Measurements from ENCODE around the gene ZNF213. TPM values are rescaled to one million over a fixed set of nuclear protein-coding genes. Genes with fewer than 3 reads are reported as not detected.
A peak's percentile ranks its signal among the peaks of the same experiment; 100 is the strongest.

Gene ZNF213
- total RNA-seq, 1 experiment from 2014 or later = 2.0 TPM

- H4K20me1 ChIP-seq (ENCODE audit: insufficient read depth, low read depth, low read length) = no peaks in the 10 kb centered on the region
- no peak for DNase-seq
- no peaks in the 10 kb centered on the region for H3K9me2 ChIP-seq (replicated peaks; ENCODE audit: insufficient read depth, low read length)
- H2AFZ ChIP-seq (ENCODE audit: low read length) = no peak overlapping the region
- H3K27ac ChIP-seq (ENCODE audit: low read length) = no peak overlapping the region
- H3K9me3 ChIP-seq (ENCODE audit: low read length) = no peaks in the 10 kb centered on the region
- H3K4me1 ChIP-seq (ENCODE audit: low read length) = peaks cover 13% of the 10 kb centered on the region
- H3K4me2 ChIP-seq (ENCODE audit: low read depth, low read length, poor library complexity, severe bottlenecking) = no peak overlapping the region
- H3K27me3 ChIP-seq (ENCODE audit: low read length) = no peaks in the 10 kb centered on the region
- no peak overlapping the region for H3K4me3 ChIP-seq (ENCODE audit: low read length)
- no peaks in the 10 kb centered on the region for H3K36me3 ChIP-seq (ENCODE audit: insufficient read depth, low read length)
- H3K79me2 ChIP-seq (ENCODE audit: low read length) = no peaks in the 10 kb centered on the region
- H3K9ac ChIP-seq (ENCODE audit: low read length) = no peak overlapping the region
These were observed 14.4 kb upstream of the ZNF213 start for GRCh38 chr16:3120435-3120834.

GRCh38 chr16:3121851-3122467 is 12.9 kb upstream of the ZNF213 start:
- no peaks in the 10 kb centered on the region for H3K9me3 ChIP-seq (ENCODE audit: low read length)
- no peaks in the 10 kb centered on the region for H3K79me2 ChIP-seq (ENCODE audit: low read length)
- no peaks in the 10 kb centered on the region for H3K9me2 ChIP-seq (replicated peaks; ENCODE audit: insufficient read depth, low read length)
- H3K4me1 ChIP-seq (ENCODE audit: low read length) = peaks cover 14% of the 10 kb centered on the region
- no peaks in the 10 kb centered on the region for H3K36me3 ChIP-seq (ENCODE audit: insufficient read depth, low read length)
- H3K9ac ChIP-seq (ENCODE audit: low read length) = no peak overlapping the region
- H3K4me3 ChIP-seq (ENCODE audit: low read length) = no peak overlapping the region
- no peak overlapping the region for H3K27ac ChIP-seq (ENCODE audit: low read length)
- no peak overlapping the region for H3K4me2 ChIP-seq (ENCODE audit: low read depth, low read length, poor library complexity, severe bottlenecking)
- DNase-seq = no peak
- H2AFZ ChIP-seq (ENCODE audit: low read length) = no peak overlapping the region
- H3K27me3 ChIP-seq (ENCODE audit: low read length) = no peaks in the 10 kb centered on the region
- H4K20me1 ChIP-seq (ENCODE audit: insufficient read depth, low read depth, low read length) = no peaks in the 10 kb centered on the region

- DNase-seq = no peak
- H3K4me1 ChIP-seq (ENCODE audit: low read length) = peaks cover 14% of the 10 kb centered on the region
These were observed 11.8 kb upstream of the ZNF213 start for GRCh38 chr16:3122926-3123570.

GRCh38 chr16:3123986-3124886 is 10.6 kb upstream of the ZNF213 start:
- Histone ChIP-seq H3K9me2 (replicated peaks; ENCODE audit: insufficient read depth, low read length) (no peaks in the 10 kb centered on the region), H3K9ac (ENCODE audit: low read length) (peak overlapping the region; percentile 74), H3K79me2 (ENCODE audit: low read length) (no peaks in the 10 kb centered on the region; the same call in 1 of the 2 replicates), H3K9me3 (ENCODE audit: low read length) (no peaks in the 10 kb centered on the region), H3K4me3 (ENCODE audit: low read length) (peak overlapping the region; percentile 73), H3K4me2 (ENCODE audit: low read depth, low read length, poor library complexity, severe bottlenecking) (peak overlapping the region; percentile 80), H4K20me1 (ENCODE audit: insufficient read depth, low read depth, low read length) (no peaks in the 10 kb centered on the region), H3K27ac (ENCODE audit: low read length) (peak overlapping the region; percentile 3), H3K4me1 (ENCODE audit: low read length) (peaks cover 23% of the 10 kb centered on the region), H3K36me3 (ENCODE audit: insufficient read depth, low read length) (peaks cover 5% of the 10 kb centered on the region; the same call in 1 of the 2 replicates), H3K27me3 (ENCODE audit: low read length) (no peaks in the 10 kb centered on the region), H2AFZ (ENCODE audit: low read length) (peak overlapping the region; percentile 85)
- DNase-seq = peak; percentile 98

More at GRCh38 chr16:3122926-3123570, 11.8 kb upstream of the ZNF213 start:
- Histone ChIP-seq H3K9me2 (replicated peaks; ENCODE audit: insufficient read depth, low read length) (no peaks in the 10 kb centered on the region), H3K27ac (ENCODE audit: low read length) (no peak overlapping the region), H3K27me3 (ENCODE audit: low read length) (no peaks in the 10 kb centered on the region), H4K20me1 (ENCODE audit: insufficient read depth, low read depth, low read length) (no peaks in the 10 kb centered on the region), H2AFZ (ENCODE audit: low read length) (peak overlapping the region; percentile 85; the same call in 1 of the 2 replicates), H3K9me3 (ENCODE audit: low read length) (no peaks in the 10 kb centered on the region), H3K4me3 (ENCODE audit: low read length) (peak overlapping the region; percentile 73), H3K4me2 (ENCODE audit: low read depth, low read length, poor library complexity, severe bottlenecking) (peak overlapping the region; percentile 80), H3K36me3 (ENCODE audit: insufficient read depth, low read length) (peaks cover 5% of the 10 kb centered on the region; the same call in 1 of the 2 replicates), H3K79me2 (ENCODE audit: low read length) (no peaks in the 10 kb centered on the region), H3K9ac (ENCODE audit: low read length) (peak overlapping the region; percentile 74)

GRCh38 chr16:3127745-3128144 is 7.1 kb upstream of the ZNF213 start:
- no peaks in the 10 kb centered on the region for H3K9me3 ChIP-seq (ENCODE audit: low read length)
- H3K9ac ChIP-seq (ENCODE audit: low read length) = no peak overlapping the region
- no peak overlapping the region for H2AFZ ChIP-seq (ENCODE audit: low read length)
- no peak for DNase-seq
- H3K4me2 ChIP-seq (ENCODE audit: low read depth, low read length, poor library complexity, severe bottlenecking) = no peak overlapping the region
- H3K4me3 ChIP-seq (ENCODE audit: low read length) = no peak overlapping the region
- peaks cover 12% of the 10 kb centered on the region; the same call in 1 of the 2 replicates for H3K36me3 ChIP-seq (ENCODE audit: insufficient read depth, low read length)
- no peaks in the 10 kb centered on the region for H4K20me1 ChIP-seq (ENCODE audit: insufficient read depth, low read depth, low read length)
- no peaks in the 10 kb centered on the region for H3K9me2 ChIP-seq (replicated peaks; ENCODE audit: insufficient read depth, low read length)
- H3K27ac ChIP-seq (ENCODE audit: low read length) = no peak overlapping the region
- H3K79me2 ChIP-seq (ENCODE audit: low read length) = peaks cover 9% of the 10 kb centered on the region
- H3K27me3 ChIP-seq (ENCODE audit: low read length) = no peaks in the 10 kb centered on the region
- peaks cover 32% of the 10 kb centered on the region for H3K4me1 ChIP-seq (ENCODE audit: low read length)

- H2AFZ ChIP-seq (ENCODE audit: low read length) = no peak overlapping the region
- H3K4me1 ChIP-seq (ENCODE audit: low read length) = peaks cover 32% of the 10 kb centered on the region
- H3K9me3 ChIP-seq (ENCODE audit: low read length) = no peaks in the 10 kb centered on the region
- peak; percentile 94 for DNase-seq
- H3K36me3 ChIP-seq (ENCODE audit: insufficient read depth, low read length) = peaks cover 12% of the 10 kb centered on the region; the same call in 1 of the 2 replicates
- no peaks in the 10 kb centered on the region for H3K27me3 ChIP-seq (ENCODE audit: low read length)
- peak overlapping the region; percentile 75 for H3K9ac ChIP-seq (ENCODE audit: low read length)
- H4K20me1 ChIP-seq (ENCODE audit: insufficient read depth, low read depth, low read length) = peaks cover 8% of the 10 kb centered on the region
- peaks cover 24% of the 10 kb centered on the region for H3K79me2 ChIP-seq (ENCODE audit: low read length)
- H3K27ac ChIP-seq (ENCODE audit: low read length) = peak overlapping the region; percentile 50
- peak overlapping the region; percentile 66 for H3K4me3 ChIP-seq (ENCODE audit: low read length)
- H3K9me2 ChIP-seq (replicated peaks; ENCODE audit: insufficient read depth, low read length) = no peaks in the 10 kb centered on the region
- peak overlapping the region; percentile 79 for H3K4me2 ChIP-seq (ENCODE audit: low read depth, low read length, poor library complexity, severe bottlenecking)
These were observed 5.4 kb upstream of the ZNF213 start for GRCh38 chr16:3129137-3130131.

- no peak overlapping the region for H3K27ac ChIP-seq (ENCODE audit: low read length)
- DNase-seq = peak; percentile 75
- H3K79me2 ChIP-seq (ENCODE audit: low read length) = peaks cover 40% of the 10 kb centered on the region
- peaks cover 9% of the 10 kb centered on the region for H4K20me1 ChIP-seq (ENCODE audit: insufficient read depth, low read depth, low read length)
- H2AFZ ChIP-seq (ENCODE audit: low read length) = no peak overlapping the region
- H3K4me2 ChIP-seq (ENCODE audit: low read depth, low read length, poor library complexity, severe bottlenecking) = no peak overlapping the region
- no peak overlapping the region for H3K9ac ChIP-seq (ENCODE audit: low read length)
- H3K9me3 ChIP-seq (ENCODE audit: low read length) = no peaks in the 10 kb centered on the region
- no peaks in the 10 kb centered on the region for H3K9me2 ChIP-seq (replicated peaks; ENCODE audit: insufficient read depth, low read length)
- peaks cover 12% of the 10 kb centered on the region; the same call in 1 of the 2 replicates for H3K36me3 ChIP-seq (ENCODE audit: insufficient read depth, low read length)
- H3K4me1 ChIP-seq (ENCODE audit: low read length) = peaks cover 36% of the 10 kb centered on the region
- H3K27me3 ChIP-seq (ENCODE audit: low read length) = no peaks in the 10 kb centered on the region
- no peak overlapping the region for H3K4me3 ChIP-seq (ENCODE audit: low read length)
These were observed 3.0 kb upstream of the ZNF213 start for GRCh38 chr16:3131755-3132377.
